Cardiac fibroblast (primary cell): Measurements from ENCODE around the gene RNGTT.
"Not testable (repeated sequence)": the region's sequence is repeated elsewhere in the genome, so short reads cannot be mapped to it uniquely, and the experiment has no call there.

Experiments
- DNase-seq, 2 donors: peaks; one replicate each; pipeline versions ENCODE4 v3.0.0 to v3.0.0-alpha.2; 2010; ENCODE audit warnings: low read depth in 2 of 2
- H3K4me3 ChIP-seq, 2 donors: replicated peaks in 1 of 2; 1 replicate in 1 of 2; 2 replicates in 1 of 2; pipeline ENCODE4 v1.5.1; 2011; ENCODE audit warnings: low read depth in 2 of 2, low read length in 2 of 2, mild to moderate bottlenecking in 2 of 2, moderate library complexity in 1 of 2
- TF ChIP-seq, protein P1 (sequence below): IDR thresholded peaks from one replicate; pipeline ENCODE4 v1.5.1; 2011; ENCODE audit warnings: low read depth, mild to moderate bottlenecking, low read length, inconsistent platforms

Gene RNGTT

DNA sequence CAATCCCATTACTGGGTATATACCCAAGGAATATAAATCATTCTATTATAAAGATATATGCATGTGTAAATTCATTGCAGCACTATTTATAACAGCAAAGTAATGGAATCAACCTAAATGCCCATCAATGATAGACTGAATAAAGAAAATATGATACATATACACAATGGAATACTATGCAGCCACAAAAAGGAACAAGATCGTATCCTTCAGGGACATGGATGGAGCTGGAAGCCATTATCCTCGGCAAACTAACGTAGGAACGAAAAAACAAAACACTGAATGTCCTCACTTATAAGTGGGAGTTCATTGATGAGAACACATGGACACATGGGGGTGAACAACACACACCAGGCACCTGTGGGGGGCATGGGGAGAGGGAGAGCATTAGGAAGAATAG lies 156.7 kb downstream of the RNGTT start:
- TF ChIP-seq, protein P1, sequence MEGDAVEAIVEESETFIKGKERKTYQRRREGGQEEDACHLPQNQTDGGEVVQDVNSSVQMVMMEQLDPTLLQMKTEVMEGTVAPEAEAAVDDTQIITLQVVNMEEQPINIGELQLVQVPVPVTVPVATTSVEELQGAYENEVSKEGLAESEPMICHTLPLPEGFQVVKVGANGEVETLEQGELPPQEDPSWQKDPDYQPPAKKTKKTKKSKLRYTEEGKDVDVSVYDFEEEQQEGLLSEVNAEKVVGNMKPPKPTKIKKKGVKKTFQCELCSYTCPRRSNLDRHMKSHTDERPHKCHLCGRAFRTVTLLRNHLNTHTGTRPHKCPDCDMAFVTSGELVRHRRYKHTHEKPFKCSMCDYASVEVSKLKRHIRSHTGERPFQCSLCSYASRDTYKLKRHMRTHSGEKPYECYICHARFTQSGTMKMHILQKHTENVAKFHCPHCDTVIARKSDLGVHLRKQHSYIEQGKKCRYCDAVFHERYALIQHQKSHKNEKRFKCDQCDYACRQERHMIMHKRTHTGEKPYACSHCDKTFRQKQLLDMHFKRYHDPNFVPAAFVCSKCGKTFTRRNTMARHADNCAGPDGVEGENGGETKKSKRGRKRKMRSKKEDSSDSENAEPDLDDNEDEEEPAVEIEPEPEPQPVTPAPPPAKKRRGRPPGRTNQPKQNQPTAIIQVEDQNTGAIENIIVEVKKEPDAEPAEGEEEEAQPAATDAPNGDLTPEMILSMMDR: no peak
- no peak for DNase-seq

DNA sequence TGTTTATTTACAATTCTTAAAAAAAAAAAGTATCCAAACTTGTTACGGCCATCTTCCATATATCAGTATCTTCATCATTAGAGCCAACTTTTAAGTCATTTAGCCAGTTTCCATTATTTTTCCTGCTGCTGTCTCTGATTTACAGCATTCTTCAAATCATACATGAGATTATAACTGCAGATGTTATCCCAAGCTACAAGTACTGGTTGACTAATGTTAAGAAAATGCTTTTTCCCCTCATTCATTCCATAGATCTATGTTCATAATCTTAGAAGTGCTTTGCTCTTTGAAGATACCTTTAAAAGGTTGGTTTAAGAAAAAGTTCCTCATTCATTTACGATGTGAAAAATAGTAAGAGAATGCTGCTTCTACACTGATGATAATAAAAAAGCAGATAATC lies 158.7 kb downstream of the RNGTT start:
- no peak overlapping the region for H3K4me3 ChIP-seq
- DNase-seq: peak in 1 of 2 donors; percentile 48
- TF ChIP-seq, protein P1: no peak

More for the DNA sequence above, 156.7 kb downstream of the RNGTT start:
- H3K4me3 ChIP-seq: no peak overlapping the region

DNA sequence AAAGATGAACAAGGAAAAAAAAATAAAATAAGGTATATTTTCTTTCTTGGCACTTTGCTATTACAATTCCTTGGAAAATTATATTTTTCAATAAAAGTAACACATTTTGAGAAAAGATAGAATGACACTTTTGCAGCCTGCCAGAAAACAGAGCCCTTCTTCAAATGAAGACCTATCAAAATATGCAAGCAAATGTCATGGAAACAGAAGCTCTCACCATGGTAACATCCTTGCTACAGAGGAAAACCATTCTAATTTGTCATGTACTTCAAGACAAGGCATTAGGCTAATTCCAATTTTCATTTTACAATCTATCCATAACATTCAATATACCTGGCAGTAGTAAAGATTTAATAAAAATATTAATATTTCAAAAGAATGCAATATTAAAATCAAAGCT lies 177.9 kb downstream of the RNGTT start:
- no peak overlapping the region for H3K4me3 ChIP-seq
- TF ChIP-seq, protein P1: no peak
- peak; percentile 21 to 22 for DNase-seq

DNA sequence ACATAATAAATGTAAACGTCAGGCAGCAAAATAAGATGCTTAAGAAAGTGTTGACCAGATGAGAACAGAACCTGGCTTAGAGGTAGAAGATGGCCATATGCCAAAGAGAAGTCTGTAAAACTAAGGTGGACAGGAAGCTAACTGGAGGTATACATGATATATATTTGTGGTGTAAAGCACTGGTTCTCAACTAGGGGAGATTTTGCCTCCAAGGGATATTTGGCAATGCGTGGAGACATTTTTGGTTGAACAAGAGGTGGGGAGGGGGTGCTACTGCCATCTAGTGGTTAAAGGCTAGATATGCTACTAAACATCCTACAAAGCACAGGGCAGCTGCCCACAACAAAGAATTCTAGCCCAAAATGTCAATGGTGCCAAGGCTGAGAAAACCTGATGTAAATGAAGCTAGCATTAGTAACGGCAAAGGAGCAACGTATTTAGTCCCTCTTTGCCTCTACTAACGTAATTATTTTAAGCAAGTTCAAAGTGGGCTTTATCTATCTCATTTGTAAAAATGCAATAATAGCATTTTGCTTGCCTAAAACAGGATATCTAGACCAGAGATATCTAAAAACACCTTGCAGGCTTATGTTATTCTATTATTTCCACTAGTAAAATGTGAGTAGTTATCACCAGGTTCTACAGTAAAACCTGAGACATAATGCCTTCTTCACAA lies 182.6 kb downstream of the RNGTT start:
- peak; percentile 81 to 87 for DNase-seq
- H3K4me3 ChIP-seq: no peak overlapping the region
- TF ChIP-seq, protein P1: peak; percentile 86

DNA sequence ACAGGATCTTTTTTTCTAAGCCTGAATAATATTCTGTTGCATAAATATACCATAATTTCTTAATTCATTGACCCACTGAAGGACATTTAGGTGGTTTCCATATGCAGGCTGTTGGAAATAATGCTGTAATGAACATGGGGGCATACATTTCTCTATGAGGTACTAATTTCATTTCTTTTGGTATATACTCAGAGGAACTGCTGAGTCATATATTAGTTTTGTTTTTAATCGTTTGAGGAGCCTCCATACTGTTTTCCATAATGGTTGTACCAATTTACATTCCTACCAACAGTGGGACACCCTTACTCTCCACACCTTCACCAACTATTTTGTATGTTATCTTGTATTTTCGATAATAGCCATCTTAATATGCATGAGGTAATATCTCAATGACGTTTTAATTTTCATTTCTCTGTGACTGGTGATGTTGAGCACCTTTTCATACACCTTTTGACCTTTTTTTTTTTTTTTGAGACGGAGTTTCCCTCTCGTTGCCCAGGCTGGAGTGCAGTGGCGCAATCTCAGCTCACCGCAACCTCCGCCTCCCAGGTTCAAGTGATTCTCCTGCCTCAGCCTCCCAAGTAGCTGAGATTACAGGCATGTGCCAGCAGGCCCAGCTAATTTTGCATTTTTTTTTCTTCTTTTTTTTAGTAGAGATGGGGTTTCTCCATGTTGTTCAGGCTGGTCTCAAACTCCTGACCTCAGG lies 187.4 kb downstream of the RNGTT start:
- H3K4me3 ChIP-seq: no peak overlapping the region
- no peak for DNase-seq
- TF ChIP-seq, protein P1: no peak

DNA sequence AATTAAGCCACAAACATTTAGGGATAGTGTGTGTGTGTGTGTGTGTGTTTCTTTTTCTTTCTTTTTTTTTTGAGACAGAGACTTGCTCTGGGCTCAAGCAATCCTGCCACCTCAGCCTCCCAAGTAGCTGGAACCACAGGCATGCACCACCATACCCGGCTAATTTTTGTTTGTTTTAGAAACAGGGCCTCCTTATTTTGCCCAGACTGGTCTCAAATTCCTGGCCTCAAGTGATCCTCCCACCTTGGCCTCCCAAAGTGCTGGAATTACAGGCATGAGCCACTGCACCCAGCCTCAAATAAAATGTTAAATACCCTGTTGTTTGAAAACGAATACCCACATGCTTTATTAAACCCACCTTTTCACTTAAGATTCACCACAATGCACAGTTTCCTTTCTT lies 195.3 kb downstream of the RNGTT start:
- not testable (repeated sequence) for DNase-seq, H3K4me3 ChIP-seq

DNA sequence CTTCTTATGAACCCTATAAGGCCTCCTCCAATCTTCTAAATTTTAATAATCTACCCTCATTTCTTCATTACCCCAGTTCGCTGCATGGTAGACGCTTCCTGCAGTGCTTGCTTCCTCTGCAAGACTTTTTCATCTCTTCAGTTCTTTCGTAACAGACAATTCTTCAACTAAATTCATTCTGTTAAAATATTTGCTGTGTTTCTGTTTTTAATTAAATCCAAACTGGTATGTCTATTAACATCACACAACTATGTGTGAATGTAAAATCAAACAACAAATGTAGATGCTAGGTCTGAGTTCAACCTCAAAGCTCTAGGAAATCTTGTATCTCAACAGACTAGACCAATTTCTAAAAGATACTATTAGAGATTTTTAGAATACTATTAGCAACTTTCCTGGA lies 199.3 kb downstream of the RNGTT start:
- no peak for DNase-seq
- TF ChIP-seq, protein P1: no peak
- H3K4me3 ChIP-seq: no peak overlapping the region
